ENCODE results near the gene LHFPL2.

Gene LHFPL2

DNA sequence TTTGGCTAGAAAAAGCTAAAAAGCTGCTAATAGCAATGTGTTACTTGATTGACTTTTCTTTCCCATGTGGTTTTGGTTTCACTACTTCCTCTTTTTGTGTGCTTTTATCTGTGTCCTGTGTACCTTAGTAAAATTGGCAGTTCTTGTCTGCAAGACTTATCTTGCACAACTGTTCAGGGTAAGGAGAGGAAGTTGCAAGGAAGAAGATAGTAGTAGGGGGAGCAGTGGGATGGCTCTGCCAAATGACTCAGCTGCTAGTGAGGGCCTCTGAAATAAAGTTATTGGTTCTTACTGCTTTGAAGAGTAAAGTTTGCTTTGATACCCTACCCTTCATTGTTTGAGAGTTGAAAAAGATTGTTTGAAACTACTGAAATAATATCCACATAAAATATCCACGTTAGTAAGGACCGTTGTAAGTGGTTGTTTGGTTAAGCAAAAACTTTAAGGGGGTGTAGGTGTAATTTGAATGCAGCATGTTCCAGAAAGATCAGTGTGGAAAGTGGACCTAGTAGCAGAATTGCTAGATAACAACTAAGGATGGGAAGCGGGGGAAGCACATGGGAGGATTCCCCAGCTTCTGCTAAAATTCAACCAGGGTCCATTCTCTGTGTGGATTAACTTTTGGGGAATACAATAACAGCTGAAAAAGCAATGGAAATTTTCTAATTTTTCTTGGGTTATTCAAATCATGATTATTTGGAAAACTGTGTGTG is 164.6 kb downstream of the LHFPL2 start:
- Histone ChIP-seq H3F3A (ENCODE audit: control insufficient read depth, insufficient read depth) (0 out of 2 replicates have a peak, but pooled peaks cover 4% of the 10 kb centered on the region), H3K36me3 (ENCODE audit: control insufficient read depth, low read length) (peaks cover 9% of the 10 kb centered on the region; the same call in 1 of the 2 replicates), H3K27me3 (ENCODE audit: control insufficient read depth, low read length) (no peaks in the 10 kb centered on the region)

GRCh38 chr5:78482948-78483347 is 165.6 kb downstream of the LHFPL2 start:
- Histone ChIP-seq H3K4me2 (ENCODE audit: low read length) (no peak overlapping the region), H3K9me3 (ENCODE audit: control insufficient read depth, insufficient read depth, low read length) (no peaks in the 10 kb centered on the region), H3K27ac (ENCODE audit: low read depth, low read length) (no peak overlapping the region), H3K4me3 (ENCODE audit: low read length) (no peak overlapping the region), H4K20me1 (ENCODE audit: control insufficient read depth, insufficient read depth, low read depth, low read length) (no peaks in the 10 kb centered on the region), H3K9me2 (replicated peaks; ENCODE audit: control insufficient read depth, low read length) (no peaks in the 10 kb centered on the region), H3F3A (ENCODE audit: control insufficient read depth, insufficient read depth) (0 out of 2 replicates have a peak, but pooled peaks cover 4% of the 10 kb centered on the region), H3K27me3 (ENCODE audit: control insufficient read depth, low read length) (no peaks in the 10 kb centered on the region), H3K36me3 (ENCODE audit: control insufficient read depth, low read length) (peaks cover 6% of the 10 kb centered on the region; the same call in 1 of the 2 replicates), H3K4me1 (ENCODE audit: control insufficient read depth, low read length) (peaks cover 20% of the 10 kb centered on the region), H3K79me2 (ENCODE audit: control insufficient read depth, low read length) (no peaks in the 10 kb centered on the region)
- TF ChIP-seq EZH2phosphoT487 (IDR thresholded peaks at IDR 0.05; ENCODE audit: borderline replicate concordance, low read length) (no peak), CTCF (IDR thresholded peaks at IDR 0.05; ENCODE audit: low read depth, low read length, poor library complexity, severe bottlenecking) (no peak)

More for the DNA sequence above, 164.6 kb downstream of the LHFPL2 start:
- H3K9me3 ChIP-seq (ENCODE audit: control insufficient read depth, insufficient read depth, low read length), result no peaks in the 10 kb centered on the region
- no peaks in the 10 kb centered on the region for H3K79me2 ChIP-seq (ENCODE audit: control insufficient read depth, low read length)
- H3K4me1 ChIP-seq (ENCODE audit: control insufficient read depth, low read length), result peaks cover 20% of the 10 kb centered on the region
- H3K9me2 ChIP-seq (replicated peaks; ENCODE audit: control insufficient read depth, low read length), result no peaks in the 10 kb centered on the region
- TF ChIP-seq EZH2phosphoT487 (IDR thresholded peaks at IDR 0.05; ENCODE audit: borderline replicate concordance, low read length) (no peak), CTCF (IDR thresholded peaks at IDR 0.05; ENCODE audit: low read depth, low read length, poor library complexity, severe bottlenecking) (no peak)
- H3K27ac ChIP-seq (ENCODE audit: low read depth, low read length), result peak overlapping the region; percentile 9
- H3K4me2 ChIP-seq (ENCODE audit: low read length), result peak overlapping the region; percentile 50
- no peaks in the 10 kb centered on the region for H4K20me1 ChIP-seq (ENCODE audit: control insufficient read depth, insufficient read depth, low read depth, low read length)
- H3K4me3 ChIP-seq (ENCODE audit: low read length), result peak overlapping the region; percentile 32

DNA sequence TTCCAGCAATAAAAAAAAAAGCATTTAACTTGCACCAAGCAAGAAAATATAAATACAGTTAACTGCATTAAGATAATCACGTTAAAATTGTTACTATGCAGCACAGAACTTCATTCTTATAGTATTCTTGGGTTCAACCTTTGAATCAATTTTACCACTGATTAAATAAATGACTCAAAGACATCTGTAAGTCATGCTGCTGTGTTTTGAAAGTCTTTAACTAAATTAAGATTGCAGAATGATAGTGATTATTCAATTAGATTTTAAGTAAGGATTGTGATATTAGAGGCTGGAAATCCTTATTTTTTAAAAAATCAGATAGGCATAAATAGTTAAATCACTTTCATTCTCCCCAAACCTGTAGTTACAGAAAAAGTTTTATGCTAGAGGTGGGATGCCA is 171.8 kb downstream of the LHFPL2 start:
- no peaks in the 10 kb centered on the region for H3K27me3 ChIP-seq (ENCODE audit: control insufficient read depth, low read length)

More for the DNA sequence above, 171.8 kb downstream of the LHFPL2 start:
- no peak overlapping the region for H3K4me3 ChIP-seq (ENCODE audit: low read length)
- no peak overlapping the region for H3K4me2 ChIP-seq (ENCODE audit: low read length)
- H3K36me3 ChIP-seq (ENCODE audit: control insufficient read depth, low read length), result 0 out of 2 replicates have a peak, but pooled peaks cover 7% of the 10 kb centered on the region
- H3K9me3 ChIP-seq (ENCODE audit: control insufficient read depth, insufficient read depth, low read length), result no peaks in the 10 kb centered on the region
- TF ChIP-seq EZH2phosphoT487 (IDR thresholded peaks at IDR 0.05; ENCODE audit: borderline replicate concordance, low read length) (no peak), CTCF (IDR thresholded peaks at IDR 0.05; ENCODE audit: low read depth, low read length, poor library complexity, severe bottlenecking) (no peak)
- no peaks in the 10 kb centered on the region for H3K79me2 ChIP-seq (ENCODE audit: control insufficient read depth, low read length)
- H3K9me2 ChIP-seq (replicated peaks; ENCODE audit: control insufficient read depth, low read length), result no peaks in the 10 kb centered on the region
- H3K27ac ChIP-seq (ENCODE audit: low read depth, low read length), result no peak overlapping the region
- H3F3A ChIP-seq (ENCODE audit: control insufficient read depth, insufficient read depth), result no peaks in the 10 kb centered on the region
- no peaks in the 10 kb centered on the region for H4K20me1 ChIP-seq (ENCODE audit: control insufficient read depth, insufficient read depth, low read depth, low read length)
- H3K4me1 ChIP-seq (ENCODE audit: control insufficient read depth, low read length), result no peaks in the 10 kb centered on the region
